GM21447 (cell line): ENCODE data around the gene ZC3H8.
"Not testable (repeated sequence)": the region's sequence is repeated elsewhere in the genome, so short reads cannot be mapped to it uniquely, and the experiment has no call there.

Source experiments
- ATAC-seq: cut with Tn5 transposase; IDR thresholded peaks from one replicate; pipeline ENCODE4 v1.9.1; 2021; ENCODE audit not compliant: unreplicated experiment

ZC3H8 gene

GRCh38 chr2:112259509-112260294 lies 4.9 kb upstream of the ZC3H8 start:
- ATAC-seq: peak; percentile 36

GRCh38 chr2:112257575-112257974 lies 2.7 kb upstream of the ZC3H8 start:
- no peak for ATAC-seq

GRCh38 chr2:112256654-112257053 lies 1.8 kb upstream of the ZC3H8 start:
- ATAC-seq: no peak

GRCh38 chr2:112255875-112256274 lies 1.0 kb upstream of the ZC3H8 start:
- no peak for ATAC-seq

GRCh38 chr2:112253261-112253815 lies 1.5 kb downstream of the ZC3H8 start:
- no peak for ATAC-seq

- no peak for ATAC-seq
These were observed 3.6 kb downstream of the ZC3H8 start for GRCh38 chr2:112251271-112251670.

GRCh38 chr2:112244854-112245253 lies 10.0 kb downstream of the ZC3H8 start:
- no peak for ATAC-seq

GRCh38 chr2:112243233-112243632 lies 11.6 kb downstream of the ZC3H8 start:
- ATAC-seq: no peak

GRCh38 chr2:112242384-112242783 lies 12.5 kb downstream of the ZC3H8 start:
- no peak for ATAC-seq

GRCh38 chr2:112239862-112240261 lies 15.0 kb downstream of the ZC3H8 start:
- no peak for ATAC-seq

- ATAC-seq: no peak
These were observed 24.5 kb downstream of the ZC3H8 start for GRCh38 chr2:112230371-112230770.

- no peak for ATAC-seq
These were observed 25.5 kb downstream of the ZC3H8 start for GRCh38 chr2:112229348-112229747.

- ATAC-seq: no peak
These were observed 34.0 kb downstream of the ZC3H8 start for GRCh38 chr2:112220831-112221230.

- no peak for ATAC-seq
These were observed 34.7 kb downstream of the ZC3H8 start for GRCh38 chr2:112220186-112220585.

GRCh38 chr2:112217854-112218253 lies 37.0 kb downstream of the ZC3H8 start:
- no peak for ATAC-seq

GRCh38 chr2:112216167-112216566 lies 38.7 kb downstream of the ZC3H8 start:
- no peak for ATAC-seq

GRCh38 chr2:112207905-112208304 lies 46.9 kb downstream of the ZC3H8 start:
- ATAC-seq: not testable (repeated sequence)

- no peak for ATAC-seq
These were observed 50.4 kb downstream of the ZC3H8 start for GRCh38 chr2:112204411-112204810.

- no peak for ATAC-seq
These were observed 53.0 kb downstream of the ZC3H8 start for GRCh38 chr2:112201696-112202430.

- ATAC-seq: no peak
These were observed 55.7 kb downstream of the ZC3H8 start for GRCh38 chr2:112199188-112199587.

- no peak for ATAC-seq
These were observed 56.1 kb downstream of the ZC3H8 start for GRCh38 chr2:112198780-112199179.

GRCh38 chr2:112197868-112198267 lies 57.0 kb downstream of the ZC3H8 start:
- ATAC-seq: no peak
